Hypothalamus (tissue), 51 donors: ENCODE measurements around the gene SH3RF1.
A peak's percentile ranks its signal among the peaks of the same experiment; 100 is the strongest.
"Not testable (repeated sequence)": the region's sequence is repeated elsewhere in the genome, so short reads cannot be mapped to it uniquely, and the experiment has no call there.

Source experiments
- DNase-seq, 51 donors: peaks; one replicate each; lab custom pipeline; 2025; lab: John Stamatoyannopoulos, UW

The SH3RF1 gene

DNA sequence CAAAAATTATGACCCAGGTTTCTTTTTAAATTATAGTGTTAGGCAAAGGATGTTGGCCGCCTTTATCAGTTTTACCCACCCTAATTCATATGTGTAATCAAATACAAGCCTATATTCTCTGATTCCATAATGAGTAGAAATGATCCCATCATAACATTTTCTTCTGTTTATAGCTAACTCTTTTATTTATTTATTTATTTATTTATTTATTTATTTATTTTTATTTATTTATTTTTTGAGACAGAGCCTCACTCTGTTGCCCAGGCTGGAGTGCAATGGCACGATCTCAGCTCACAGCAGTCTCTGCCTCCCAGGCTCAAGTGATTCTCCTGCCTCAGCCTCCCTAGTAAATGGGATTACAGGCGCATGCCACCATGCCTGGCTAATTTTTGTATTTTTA is 7.1 kb upstream of the SH3RF1 start:
- DNase-seq: not testable (repeated sequence)

DNA sequence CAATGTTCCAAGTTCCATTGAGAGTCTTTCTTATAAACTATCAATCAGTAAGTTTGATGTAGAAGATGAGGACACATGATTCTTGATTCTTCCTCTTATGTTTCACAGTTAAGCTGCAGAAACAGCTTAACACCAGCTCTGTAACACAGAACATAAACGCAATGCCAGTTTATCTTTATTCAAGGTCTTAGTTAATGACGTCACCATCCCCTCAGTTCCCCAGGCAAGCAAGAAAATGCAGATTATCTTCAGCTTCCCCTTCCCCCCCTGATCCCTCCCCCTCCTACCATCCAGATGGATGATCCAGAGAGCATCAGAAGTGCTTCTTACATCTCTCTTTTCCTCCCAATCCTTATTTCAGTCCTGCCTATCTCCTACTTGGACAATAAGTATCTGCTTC is 4.4 kb upstream of the SH3RF1 start:
- DNase-seq: no peak

DNA sequence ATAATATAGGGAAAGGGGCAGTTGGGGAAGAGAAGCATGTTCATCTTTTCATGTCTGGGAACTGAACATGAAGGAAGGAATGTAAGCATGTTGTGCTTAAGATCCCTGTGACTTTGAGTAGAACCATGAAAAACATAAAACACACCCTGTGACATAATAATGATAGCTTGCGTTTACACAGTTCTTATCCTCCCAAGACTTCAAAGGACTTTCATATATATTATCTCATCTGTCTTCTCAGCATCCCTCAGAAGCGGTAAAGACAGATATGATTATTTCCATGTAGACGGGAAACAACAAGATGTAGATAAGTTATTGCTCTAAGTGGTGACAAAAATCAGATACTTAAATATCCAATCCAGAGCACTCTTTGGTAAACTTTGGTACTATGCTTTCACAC is 3.3 kb upstream of the SH3RF1 start:
- DNase-seq: no peak

GRCh38 chr4:169272265-169272886 is 1.6 kb upstream of the SH3RF1 start:
- no peak for DNase-seq

DNA sequence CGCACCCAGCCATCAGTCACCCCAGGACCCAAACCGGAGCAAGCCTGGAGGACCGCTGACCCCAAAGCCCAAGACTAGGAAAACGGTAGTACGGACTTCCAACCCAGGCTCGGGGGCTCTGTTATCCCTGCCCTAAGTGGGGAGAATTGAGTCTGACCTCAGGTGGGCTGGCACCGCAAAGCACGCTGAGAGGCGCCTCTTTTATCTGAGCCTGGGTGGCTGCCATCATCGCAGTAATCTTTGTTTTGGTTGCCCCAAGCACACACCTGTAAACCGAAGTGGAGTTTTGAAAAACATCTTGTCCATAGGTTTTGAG is 894 bp upstream of the SH3RF1 start:
- peak in 4 of 51 donors; percentile 16 to 34 (median 22) for DNase-seq

DNA sequence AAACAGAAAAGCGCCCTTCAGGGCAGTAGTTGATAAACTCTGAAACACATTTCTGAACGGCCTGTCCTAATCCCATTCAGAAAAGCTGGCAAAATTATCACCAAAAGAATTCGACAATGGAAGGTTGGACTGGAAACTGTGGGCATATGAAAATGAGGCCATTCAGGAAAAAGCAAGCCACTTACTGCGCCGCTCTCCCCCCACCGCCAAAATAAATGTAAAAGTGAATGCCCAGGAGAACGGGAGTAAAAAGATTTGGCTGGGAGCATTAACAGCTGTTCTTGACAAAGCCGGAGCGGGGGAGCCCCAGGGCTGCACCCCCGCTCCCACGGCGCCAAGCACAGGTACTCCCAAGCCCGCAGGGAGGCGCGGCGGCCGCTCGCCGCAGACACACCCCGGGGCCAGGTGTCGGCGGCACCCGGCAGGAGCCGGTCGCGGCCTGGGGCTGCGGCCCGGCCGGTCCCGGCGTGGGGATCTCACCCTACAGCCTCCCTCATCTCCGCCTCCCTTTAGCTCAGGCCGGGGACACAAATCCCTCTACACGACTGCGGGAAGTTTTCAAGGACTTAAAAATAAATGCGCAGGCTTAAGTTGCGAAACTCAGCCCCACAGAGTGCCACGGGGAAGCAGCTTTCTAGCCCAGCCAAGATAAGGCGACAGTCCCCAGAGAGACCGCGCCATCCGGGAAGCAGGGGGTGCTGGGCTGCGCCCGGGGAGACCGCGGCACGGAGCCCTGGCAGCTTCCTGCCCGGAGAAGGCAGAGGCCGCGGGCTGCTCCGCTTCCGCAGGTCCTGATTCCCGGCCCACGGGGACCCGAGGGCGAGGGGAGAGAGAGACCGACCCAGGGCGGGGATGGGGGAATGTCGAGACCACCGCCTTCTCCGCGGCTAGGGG is 593 bp downstream of the SH3RF1 start:
- DNase-seq: peak in 42 of 51 donors; percentile 15 to 79 (median 56)

DNA sequence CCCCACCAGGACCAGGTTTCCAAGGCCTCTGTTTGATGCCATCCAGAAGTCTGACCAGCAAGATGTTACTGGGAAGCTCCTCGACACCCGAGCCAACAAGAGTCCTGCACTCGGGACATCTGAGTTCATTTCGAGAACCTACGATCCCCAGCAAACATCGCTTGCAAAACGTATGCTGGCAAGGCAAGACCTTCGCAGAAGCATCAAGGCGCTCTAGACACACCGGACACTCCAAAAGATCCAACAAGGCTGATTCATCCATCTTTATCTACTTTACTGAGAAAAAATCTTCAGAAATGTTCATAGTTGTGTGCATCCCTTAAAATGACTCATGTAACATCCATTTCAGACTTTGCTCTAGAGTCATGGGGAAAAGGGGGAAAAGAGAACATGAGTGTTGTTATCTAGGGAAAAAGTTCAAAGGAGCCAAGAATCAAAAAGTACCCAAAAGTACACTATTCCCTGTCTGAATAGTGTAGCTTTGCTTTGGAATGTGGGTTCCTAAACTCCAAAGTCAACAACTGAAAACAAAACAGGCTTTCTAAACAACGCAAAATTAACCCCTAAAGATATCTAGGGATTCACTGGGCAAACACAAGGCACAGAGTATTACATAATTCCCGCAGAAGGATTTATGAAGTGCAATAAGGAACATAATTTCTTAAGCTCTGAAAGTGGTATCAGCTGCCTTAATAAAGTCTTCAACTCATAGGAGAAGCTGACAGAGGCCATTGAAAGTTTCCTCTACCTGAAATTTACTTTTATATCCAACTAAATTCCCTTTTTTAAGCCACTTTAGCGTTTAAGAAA is 1.6 kb downstream of the SH3RF1 start:
- DNase-seq: peak in 5 of 51 donors; percentile 3 to 8 (median 5)

- no peak for DNase-seq
Measured at GRCh38 chr4:169267070-169267469, 3.7 kb downstream of the SH3RF1 start.

GRCh38 chr4:169266661-169267060 is 4.1 kb downstream of the SH3RF1 start:
- no peak for DNase-seq

- DNase-seq: no peak
Measured at GRCh38 chr4:169266081-169266480, 4.7 kb downstream of the SH3RF1 start.

GRCh38 chr4:169263791-169264392 is 6.9 kb downstream of the SH3RF1 start:
- no peak for DNase-seq

DNA sequence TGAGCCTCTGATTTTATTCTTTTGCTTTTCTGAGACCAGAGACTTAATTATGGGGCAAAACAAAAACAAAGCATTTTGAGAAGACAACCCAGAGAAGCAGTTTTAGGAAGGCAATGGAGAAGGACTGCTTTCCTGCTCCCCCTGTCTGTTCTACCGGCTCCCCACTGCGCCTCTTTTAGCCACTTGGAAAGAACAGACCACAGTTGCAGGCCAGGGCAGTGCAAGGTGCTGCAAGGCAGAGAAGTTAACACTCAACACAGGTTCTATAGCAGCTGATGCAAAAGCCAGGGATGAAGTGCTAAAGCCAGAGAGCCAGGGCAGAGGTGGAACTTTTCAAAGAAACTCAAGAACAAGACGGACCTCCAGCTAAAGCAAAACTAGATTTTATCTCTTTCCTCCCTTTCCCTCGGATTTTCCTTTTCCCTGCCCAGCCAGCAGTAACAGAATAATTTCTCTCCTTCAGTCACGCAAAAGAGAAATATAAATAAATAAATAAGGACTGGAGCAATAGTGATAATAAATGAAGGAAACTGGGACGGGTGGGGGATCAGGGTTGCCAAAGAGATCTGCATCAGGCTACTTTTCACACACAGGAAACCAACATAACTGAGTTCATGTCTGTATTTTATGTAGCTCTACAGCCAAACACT is 10.4 kb downstream of the SH3RF1 start:
- peak in 1 of 51 donors; percentile 3 for DNase-seq

GRCh38 chr4:169259271-169259670 is 11.5 kb downstream of the SH3RF1 start:
- DNase-seq: no peak

GRCh38 chr4:169258141-169258540 is 12.6 kb downstream of the SH3RF1 start:
- no peak for DNase-seq

GRCh38 chr4:169256856-169257761 is 13.6 kb downstream of the SH3RF1 start:
- no peak for DNase-seq

DNA sequence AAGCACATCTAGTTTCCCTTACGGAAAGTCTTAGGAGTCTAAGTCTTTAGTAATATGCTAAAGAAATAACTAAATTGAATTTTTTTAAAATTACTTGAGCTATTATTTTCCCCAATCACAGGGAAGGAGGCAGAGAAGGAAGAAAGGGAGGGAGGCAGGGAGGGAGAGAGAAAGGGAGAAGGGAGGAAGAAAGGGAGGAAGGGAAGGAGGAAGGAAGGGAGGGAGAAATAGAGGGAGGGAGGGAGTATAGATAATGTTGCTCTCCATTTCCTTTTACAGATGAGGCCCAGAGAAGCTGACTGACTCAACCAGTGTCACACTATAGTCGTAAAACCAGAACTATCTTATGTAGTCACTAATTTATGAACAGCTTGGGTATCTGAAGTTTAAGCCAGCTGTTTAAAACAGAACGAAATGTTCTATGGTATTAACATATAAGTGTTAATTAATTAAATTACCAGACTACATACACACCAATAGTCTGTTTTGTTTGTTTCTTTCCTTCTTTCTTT is 14.6 kb downstream of the SH3RF1 start:
- no peak for DNase-seq

- no peak for DNase-seq
Measured at GRCh38 chr4:169254546-169254983, 16.2 kb downstream of the SH3RF1 start.

GRCh38 chr4:169253904-169254303 is 16.9 kb downstream of the SH3RF1 start:
- no peak for DNase-seq

DNA sequence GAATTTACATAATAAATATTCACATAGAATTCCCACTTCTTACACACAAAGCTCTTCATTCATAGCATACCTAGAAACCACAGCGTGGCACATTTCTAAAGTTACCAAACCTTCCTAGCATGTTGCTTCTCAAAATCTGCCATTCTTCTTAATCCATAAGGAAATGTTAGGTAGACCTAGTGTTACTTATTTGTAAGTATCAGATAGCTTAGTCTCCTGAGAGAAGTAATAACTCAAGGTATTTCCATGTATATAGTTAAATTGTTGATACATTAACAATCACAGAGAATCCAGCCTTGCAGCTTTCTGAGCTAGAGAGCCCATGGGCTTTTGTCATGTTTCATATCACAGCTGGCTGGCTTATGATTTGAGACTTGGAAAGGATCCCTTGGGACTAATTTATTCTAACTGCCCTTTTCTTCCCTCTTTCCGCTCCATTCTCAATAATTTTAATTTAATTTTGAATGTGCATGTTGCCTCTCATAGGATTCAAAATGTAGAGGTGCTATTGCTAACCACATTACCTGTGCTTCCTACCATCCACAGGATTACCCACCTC is 17.6 kb downstream of the SH3RF1 start:
- DNase-seq: no peak
